22Rv1 (cell line): ENCODE measurements around the gene SEPTIN14.
"Not testable (repeated sequence)": the region's sequence is repeated elsewhere in the genome, so short reads cannot be mapped to it uniquely, and the experiment has no call there.

Experiments used
- CTCF ChIP-seq: fragments of 450-650 bp; IDR thresholded peaks from 2 replicates; pipeline ENCODE4 v1.5.1; 2017; ENCODE audit warnings: mild to moderate bottlenecking
- ZFX ChIP-seq: fragments of 450-650 bp; IDR thresholded peaks from 2 replicates; pipeline ENCODE4 v1.6.1; 2017; ENCODE audit warnings: antibody characterized with exemption, borderline replicate concordance

DNA sequence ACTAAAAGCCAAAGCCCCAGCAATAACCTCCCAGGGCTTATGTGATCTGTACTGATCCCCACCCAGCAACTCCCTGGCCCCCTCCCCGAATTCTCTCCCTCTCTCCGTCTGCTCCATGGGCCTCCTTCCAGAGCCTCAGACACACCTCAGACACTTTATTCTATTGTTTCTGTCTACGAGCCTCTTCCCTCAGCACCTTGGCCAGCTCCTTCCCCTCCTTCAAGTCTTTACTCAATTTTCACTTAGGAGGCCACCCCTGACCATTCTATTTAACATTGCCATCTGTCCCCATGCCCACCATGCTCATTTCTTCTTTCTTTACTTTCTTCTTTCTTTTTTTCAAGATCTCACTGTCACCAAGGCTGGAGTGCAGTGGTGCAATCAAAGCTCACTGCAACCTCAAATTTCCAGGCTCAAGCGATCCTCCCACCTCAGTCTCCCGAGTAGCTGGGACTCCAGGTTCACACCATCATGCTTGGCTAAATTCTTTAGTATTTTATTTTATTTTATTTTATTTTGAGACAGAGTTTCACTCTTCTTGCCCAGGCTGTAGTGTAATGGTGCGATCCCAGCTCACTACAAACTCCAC lies 109.2 kb downstream of the SEPTIN14 start:
- not testable (repeated sequence) for TF ChIP-seq CTCF, ZFX
